CD4-positive, alpha-beta T cell treated with Interleukin-2 at 100 ng/mL for 4 hours (primary cell): Measurements from ENCODE around the gene USP4.
"Not testable (repeated sequence)": the region's sequence is repeated elsewhere in the genome, so short reads cannot be mapped to it uniquely, and the experiment has no call there.

ENCODE experiments used
- DNase-seq: peaks from one replicate; pipeline ENCODE4 v3.0.0-alpha.2; 2020; ENCODE audit warnings: low spot score

Gene USP4, protein sequence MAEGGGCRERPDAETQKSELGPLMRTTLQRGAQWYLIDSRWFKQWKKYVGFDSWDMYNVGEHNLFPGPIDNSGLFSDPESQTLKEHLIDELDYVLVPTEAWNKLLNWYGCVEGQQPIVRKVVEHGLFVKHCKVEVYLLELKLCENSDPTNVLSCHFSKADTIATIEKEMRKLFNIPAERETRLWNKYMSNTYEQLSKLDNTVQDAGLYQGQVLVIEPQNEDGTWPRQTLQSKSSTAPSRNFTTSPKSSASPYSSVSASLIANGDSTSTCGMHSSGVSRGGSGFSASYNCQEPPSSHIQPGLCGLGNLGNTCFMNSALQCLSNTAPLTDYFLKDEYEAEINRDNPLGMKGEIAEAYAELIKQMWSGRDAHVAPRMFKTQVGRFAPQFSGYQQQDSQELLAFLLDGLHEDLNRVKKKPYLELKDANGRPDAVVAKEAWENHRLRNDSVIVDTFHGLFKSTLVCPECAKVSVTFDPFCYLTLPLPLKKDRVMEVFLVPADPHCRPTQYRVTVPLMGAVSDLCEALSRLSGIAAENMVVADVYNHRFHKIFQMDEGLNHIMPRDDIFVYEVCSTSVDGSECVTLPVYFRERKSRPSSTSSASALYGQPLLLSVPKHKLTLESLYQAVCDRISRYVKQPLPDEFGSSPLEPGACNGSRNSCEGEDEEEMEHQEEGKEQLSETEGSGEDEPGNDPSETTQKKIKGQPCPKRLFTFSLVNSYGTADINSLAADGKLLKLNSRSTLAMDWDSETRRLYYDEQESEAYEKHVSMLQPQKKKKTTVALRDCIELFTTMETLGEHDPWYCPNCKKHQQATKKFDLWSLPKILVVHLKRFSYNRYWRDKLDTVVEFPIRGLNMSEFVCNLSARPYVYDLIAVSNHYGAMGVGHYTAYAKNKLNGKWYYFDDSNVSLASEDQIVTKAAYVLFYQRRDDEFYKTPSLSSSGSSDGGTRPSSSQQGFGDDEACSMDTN

GRCh38 chr3:49339941-49340800 lies at the start of gene USP4:
USP4 (minus strand) TSS chr3:49340053; CDS start chr3:49340024, 29 bp downstream.
- peak; percentile 92 for DNase-seq

DNA sequence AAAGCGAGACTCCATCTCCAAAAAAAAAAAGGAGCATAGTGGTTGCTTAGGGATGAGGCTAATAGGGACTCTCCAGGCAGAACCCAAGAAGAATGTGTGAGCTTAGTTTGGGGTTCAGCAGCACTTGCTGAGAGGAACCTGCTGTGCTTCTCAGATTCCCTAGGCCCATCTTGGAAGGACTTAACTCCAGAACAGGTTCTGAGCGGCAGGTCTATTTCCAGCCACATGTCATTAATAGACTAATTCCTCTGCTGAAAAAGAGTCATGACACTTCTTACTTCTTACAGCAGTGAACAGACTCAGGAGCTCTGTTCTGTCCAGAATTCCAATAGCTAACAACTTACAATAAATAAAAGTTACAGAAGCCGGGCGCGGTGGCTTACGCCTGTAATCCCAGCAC lies 49.4 kb upstream of the USP4 start:
- no peak for DNase-seq

GRCh38 chr3:49388289-49388820 lies 48.5 kb upstream of the USP4 start:
- DNase-seq = no peak

- no peak for DNase-seq
These were observed 47.9 kb upstream of the USP4 start for GRCh38 chr3:49387721-49388120.

DNA sequence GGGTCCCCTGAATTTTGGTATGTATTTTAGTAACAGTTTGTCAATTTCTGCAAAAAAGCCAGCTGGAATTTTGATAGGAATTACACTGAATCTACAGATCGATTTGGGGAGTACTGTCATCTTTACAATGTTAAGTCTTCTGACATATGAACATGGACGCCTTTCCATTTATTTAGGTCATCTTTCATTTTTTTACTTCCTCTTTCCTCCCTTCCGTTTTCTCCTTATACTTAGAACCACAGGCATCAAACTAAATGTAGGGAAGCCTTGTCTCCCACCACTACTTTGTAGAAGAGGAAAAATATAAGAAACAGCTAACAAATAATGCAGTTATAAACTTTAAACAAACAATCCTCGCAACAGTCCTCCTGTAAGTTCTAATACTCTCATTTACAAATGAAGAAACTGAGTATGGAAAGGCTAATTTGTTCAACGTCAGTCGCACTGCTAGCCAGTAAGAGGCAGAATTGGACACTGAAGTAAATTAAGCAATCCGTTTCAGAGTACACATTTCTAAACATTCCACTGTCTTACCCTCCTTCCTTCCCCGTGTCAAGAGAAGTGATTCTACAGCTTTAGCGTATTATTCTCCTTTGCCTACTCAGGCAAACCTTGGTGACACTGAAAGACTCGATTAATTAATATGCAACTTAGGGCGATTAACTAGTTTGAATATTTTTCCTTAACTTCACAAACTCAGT lies 46.4 kb upstream of the USP4 start:
- DNase-seq = no peak

DNA sequence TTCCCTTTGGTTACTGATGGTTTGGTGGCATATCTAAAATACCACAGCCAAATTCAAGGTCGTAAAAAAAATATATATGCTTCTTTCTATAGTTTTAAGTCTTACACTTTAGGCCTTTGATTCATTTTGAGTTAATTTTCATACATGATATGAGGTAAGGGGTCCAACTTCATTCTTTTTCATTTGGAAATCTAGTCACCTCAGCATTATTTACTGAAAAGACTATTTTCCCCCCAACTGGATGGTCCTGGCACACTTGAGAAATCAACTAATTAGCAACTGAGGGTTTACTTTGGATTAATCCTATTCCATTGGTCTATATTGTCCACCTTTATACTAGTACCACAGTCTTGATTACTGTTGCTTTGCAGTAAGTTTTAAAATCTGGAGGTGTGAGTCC lies 45.8 kb upstream of the USP4 start:
- no peak for DNase-seq

DNA sequence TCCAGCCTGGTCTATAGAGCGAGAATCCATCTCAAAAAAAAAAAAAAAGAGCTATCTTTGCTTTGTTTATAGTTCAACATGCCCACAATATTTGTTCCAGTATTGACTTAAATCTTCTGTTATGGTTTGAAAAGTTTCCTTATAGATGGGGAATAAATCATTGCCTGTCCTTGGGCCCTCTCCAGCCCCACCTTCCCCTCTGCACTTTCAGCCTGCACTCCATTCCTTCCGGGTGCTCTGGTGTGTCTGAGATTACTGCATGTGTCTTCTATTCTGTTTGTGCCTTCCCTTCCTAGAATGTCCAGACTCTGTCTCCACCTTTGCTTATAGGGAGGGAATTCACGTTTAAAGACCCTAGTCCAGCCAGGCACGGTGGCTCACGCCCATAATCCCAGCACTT lies 43.5 kb upstream of the USP4 start:
- DNase-seq = no peak

DNA sequence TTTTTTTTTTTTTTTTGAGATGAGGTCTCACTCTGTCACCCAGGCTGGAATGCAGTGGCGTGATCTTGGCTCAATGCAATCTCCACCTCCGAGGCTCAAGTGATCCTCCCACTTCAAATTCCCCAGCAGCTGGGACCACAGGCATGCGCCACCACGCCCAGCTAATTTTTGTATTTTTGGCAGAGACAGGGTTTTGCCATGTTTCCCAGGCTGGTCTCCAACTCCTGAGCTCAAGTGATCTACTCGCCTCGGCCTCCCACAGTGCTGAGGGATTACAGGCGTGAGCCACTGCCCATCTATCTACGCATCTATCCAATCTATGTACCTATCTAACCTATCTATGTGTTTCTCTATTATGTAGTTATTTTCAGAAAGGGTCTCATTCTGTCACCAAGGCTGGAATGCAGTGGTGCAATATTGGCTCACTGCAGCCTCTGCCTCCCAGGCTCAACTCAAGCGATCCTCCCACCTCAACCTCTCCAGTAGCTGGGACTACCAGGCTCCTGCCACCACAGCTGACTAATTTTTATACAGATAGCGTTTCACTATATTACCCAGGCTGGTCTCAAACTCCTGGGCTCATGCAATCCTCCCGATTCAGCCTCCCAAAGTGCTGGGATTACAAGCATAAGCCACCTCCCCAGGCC lies 38.5 kb upstream of the USP4 start:
- no peak for DNase-seq

GRCh38 chr3:49377483-49377882 lies 37.6 kb upstream of the USP4 start:
- peak; percentile 54 for DNase-seq

DNA sequence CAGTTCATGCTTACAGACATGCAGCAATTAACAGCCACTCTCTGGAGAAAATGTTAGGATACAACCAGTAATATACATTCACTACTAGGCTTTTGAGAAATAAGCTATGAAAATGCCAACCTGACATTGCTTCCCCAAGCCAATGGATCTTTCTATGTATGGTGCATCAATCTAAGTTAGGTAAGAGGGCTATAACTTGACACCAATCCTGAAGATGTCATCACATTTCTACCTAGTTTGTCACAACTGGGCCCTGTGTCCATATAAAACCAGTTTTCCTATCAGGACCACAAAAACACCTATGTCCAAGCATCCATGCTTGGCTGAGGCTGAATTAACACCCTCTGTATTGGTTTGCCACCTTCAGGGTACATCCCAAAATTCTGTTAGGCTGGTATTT lies 32.1 kb upstream of the USP4 start:
- DNase-seq = no peak

DNA sequence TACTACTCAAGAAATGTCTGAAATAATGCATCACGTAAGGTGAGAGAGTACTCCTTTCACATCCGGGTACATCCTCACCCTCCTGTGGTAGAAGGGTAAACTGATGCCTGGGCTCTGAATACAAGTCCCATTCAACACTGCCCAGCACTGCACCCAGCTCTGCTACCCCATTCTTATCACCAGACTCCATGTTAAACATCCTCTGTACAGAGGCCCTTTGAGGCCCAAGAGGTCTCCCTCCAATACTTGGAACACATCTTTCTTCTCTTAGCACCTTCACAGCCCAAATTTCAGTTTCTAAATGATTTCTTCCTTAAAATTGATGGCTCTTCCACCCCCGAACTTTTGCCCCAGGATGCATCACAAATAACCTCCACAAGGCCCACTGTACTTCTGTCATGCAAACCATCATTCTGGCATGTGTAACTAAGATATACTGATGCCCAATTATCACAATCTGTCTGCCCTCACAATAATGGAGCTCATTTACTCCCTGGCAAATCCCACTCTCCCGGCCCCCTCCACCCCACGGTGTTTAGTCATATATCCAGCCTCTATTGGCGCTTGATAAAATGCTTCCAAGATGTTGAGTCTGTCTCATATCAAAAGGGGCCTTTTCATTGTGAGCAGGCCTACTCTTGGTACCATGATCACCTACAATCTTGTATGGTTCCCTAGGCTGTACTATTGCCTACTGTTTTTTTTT lies 30.9 kb upstream of the USP4 start:
- DNase-seq = no peak

DNA sequence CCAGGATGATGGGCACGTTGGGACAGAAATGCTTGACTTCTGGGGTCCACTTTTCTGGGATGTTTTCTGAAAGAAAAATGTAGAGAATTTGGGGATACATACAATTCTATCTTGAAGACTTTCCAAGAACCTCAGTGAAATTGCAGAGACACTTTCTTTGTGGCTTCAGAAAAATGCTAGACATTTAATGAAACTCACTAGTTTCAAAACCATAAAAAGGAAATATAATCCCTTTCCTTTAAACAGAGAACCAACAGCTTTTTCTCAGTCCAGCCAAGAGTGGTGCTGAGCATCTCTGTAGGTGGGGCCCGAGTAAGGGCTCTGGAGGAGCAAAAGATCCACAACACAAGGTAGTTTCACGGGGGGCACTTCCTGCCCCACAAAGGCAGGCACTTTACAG lies 22.7 kb upstream of the USP4 start:
- no peak for DNase-seq

GRCh38 chr3:49359623-49360022 lies 19.8 kb upstream of the USP4 start:
- no peak for DNase-seq

DNA sequence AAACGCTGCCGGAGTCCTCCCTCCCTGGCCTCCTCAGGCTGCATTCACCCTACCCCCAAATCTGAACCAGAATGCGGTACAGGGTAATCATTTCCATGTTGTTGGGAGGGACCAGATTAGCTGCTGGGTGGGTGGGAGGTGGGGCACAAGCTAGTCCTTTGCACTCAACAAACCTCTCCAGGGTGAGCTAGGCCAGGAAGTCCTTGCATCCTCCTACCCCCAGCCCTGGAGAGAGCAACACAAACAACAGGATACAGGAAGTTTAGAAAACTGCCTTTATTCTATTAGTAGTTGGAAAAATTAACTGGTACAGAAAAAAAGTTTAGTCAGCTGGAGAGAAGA lies 19.0 kb upstream of the USP4 start:
- no peak for DNase-seq

- peak; percentile 76 for DNase-seq
These were observed 18.5 kb upstream of the USP4 start, which contains the start of gene GPX1 for GRCh38 chr3:49358217-49358883. GPX1 (minus strand) TSS chr3:49358353; CDS start chr3:49358278, 75 bp downstream.

GRCh38 chr3:49357443-49358216 lies 17.8 kb upstream of the USP4 start:
- peak; percentile 24 for DNase-seq

DNA sequence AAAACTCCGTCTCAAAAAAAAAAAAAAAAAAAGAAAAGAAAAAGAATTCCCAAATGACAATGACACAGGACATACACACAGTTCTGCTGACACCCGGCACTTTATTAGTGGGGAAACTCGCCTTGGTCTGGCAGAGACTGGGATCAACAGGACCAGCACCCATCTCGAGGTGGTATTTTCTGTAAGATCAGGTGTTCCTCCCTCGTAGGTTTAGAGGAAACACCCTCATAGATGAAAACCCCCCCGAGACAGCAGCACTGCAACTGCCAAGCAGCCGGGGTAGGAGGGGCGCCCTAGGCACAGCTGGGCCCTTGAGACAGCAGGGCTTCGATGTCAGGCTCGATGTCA lies 17.2 kb upstream of the USP4 start:
- not testable (repeated sequence) for DNase-seq

DNA sequence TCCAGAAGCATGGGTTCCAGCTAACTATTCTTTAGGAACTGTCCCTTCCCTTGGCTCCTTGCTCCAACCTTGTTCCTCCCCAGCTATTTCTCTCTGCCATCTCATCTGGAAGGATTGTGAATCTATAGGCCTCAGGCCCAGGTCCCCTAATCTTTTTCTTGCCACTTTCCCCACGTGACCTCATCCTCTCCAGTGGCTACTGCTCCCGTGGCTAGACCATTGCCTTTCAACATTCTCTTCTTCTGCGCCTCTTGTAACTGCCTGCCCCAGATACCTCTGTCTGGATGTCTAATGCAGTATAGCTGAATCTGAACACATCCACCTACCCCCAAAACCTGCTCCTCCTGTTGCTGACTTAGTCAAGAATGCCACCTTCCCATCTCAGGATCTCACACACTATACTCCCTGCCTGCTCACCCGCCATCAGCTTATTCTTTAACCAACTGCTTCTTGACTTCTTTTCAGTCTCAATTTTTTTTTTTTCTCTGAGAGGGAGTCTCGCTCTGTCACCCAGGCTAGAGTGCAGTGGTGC lies 13.1 kb upstream of the USP4 start:
- no peak for DNase-seq
